Stimulated activated CD8-positive, alpha-beta memory T cell treated with anti-CD3 and anti-CD28 coated beads, Interleukin-12 subunit alpha, Interleukin-12 subunit beta, amount 100 ng/mL, for 4 hours (primary cell): ENCODE data around the gene FRAS1.
"Not testable (repeated sequence)": the region's sequence is repeated elsewhere in the genome, so short reads cannot be mapped to it uniquely, and the experiment has no call there.

Source experiments
- DNase-seq: peaks from one replicate; pipeline ENCODE4 v3.0.0-alpha.2; 2020; ENCODE audit warnings: low read depth

The FRAS1 gene

DNA sequence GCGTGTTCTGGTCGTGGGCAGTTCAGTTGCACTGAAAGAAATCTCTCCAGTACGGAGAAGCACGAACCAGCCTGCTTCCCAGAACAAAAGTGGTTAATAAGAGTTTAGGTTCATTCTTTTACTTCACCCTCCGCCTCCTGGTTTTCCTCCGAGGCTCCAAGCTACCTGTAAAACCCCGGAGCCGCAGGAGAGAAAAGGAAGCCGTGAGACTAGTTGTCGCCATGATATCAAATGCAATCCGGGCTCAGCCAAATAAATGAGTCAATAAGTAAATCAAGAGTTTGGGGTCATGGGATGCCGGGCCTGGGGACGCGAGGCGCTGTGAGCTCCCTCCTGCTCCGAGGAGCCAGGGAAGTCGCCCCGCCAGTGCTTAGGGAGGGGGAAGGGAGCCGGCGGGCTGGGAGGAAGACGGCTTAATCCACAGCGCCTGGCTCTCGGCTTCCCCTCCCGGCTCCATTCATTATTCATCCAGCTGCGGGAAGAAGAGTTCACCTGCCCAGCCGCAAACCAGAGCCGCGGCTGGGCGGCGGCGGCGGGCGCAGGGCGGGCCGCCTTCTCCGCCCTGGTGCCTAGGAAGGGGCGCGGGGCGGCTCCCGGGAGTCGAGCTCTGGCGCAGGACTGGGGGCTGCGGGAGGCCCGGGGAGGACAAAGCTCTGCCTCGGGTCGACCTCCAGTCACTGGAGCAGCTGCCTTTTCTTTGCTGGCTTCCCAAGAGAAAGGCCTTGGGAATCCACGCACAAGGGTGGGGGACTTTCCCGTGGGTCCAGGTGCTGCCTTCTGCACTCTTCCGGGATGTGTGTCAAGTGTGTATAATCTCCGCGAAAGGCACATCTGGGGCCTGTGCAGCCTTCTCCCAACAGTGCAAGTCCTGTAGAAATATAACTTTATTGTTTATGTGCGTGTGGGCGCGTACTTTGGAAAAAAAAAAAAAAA, 1.7 kb downstream of the FRAS1 start:
- DNase-seq = no peak

DNA sequence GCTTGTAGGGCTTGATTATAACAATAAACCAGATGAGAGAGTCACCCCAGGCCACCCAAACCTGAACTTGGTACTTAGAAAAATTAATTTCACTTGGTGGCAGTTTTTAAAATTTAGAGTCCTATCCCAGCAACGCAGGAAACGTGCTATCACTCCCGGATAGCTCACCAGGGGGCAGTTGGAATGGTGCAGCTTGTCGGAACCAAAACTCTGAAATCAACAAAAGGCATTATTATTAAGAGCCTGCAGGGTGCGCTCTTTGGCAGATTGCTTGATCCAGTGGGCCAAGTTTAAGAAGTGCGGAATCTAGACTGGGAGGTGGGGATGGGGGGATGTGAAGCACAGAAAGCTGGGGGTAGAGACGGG, 2.4 kb downstream of the FRAS1 start:
- no peak for DNase-seq

DNA sequence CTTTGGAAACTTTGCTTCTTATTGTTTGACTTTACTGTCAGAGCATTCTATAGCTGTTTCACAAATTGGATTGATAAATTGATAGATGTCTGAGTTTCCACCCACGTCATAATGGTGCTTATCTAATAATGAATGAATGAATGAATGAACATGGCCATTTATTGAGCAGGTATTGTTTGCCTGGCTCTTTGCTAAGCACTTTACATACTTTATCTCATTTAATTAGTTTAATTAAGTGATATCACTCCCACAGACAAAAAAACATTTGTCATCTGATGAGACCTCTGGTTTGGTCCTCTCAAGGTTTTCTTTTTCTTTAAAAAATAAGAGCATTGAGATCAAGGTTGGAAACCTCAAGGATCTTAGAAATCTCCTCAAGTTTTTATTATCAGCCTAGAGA, 2.8 kb downstream of the FRAS1 start:
- no peak for DNase-seq

DNA sequence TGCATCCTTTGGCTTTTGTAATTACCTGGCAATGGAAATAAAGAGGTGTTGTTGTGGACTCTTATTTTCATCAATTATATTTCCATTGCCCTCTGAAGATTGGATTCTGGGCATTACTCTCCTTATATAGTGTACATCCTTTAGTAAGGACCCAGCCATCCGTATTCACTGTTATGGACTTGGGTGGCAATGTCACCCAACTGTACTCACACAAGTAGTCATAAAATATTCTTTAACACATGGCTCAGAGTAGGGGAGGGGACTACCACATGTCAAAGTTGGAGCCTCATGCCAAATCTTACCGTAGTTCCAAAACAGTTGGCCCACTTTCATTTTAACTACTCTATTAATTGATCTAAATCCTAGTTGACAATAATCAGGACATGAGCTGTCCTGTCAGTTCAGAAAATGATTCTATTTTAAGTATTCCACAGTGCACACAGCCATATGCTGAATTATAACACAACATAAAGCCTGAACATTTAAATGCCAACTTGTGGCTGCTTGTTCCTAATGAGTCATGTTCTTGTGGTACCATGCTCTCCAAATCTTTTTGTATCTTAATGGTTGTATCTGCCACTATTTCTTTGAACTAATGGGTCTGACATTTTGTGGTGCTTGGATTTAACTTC, 4.9 kb downstream of the FRAS1 start:
- no peak for DNase-seq

DNA sequence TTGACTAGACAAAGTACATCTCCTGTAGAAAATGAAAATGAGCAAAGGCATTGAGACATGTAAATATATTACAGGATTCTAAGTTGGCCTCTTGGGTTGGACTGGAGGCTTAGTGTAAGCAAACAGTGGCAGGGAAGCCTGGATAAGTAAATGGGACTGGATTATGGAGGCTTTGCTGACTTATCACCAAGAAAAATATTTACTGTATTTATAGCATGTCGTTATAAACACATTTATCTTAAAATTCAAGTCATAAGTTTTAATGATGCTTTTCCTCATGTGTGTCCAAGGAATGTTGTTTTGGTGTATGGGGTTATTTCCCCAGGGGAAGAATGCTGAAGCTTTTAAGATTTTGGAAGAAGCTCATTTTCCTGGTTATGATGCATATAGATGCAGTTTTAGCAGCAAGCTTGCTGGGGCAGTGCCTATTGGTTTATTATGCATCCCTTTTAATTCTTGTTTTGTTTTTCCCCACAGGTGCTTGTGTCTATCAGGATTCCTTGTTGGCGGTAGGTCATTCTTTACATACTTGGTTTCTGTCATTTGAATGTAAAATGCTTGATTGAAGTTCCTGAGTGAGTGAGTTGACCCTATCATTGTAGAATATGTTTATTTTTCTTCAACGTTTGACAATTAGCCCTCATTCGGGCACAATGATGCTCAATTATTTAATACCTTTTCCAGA, 8.5 kb downstream of the FRAS1 start:
- DNase-seq = no peak

DNA sequence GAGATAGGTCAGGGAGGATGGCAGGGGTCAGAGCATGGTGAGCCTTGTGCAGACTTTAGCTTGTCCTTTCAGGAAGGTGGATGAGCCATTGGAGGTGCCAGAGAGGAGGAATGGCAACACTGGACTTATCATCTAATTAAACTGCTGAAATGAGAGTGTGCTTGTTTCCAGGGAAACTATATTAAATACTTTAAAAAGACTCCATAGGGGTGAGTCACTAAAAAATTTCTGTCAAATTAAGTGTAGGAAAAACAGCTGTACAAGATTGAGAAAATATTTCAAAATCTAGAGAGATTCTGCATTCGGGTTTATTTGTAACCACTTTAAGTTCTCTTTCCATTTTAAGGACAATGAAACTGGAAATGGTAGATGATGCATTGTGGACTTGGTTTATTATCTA, 11.4 kb downstream of the FRAS1 start:
- DNase-seq = no peak

DNA sequence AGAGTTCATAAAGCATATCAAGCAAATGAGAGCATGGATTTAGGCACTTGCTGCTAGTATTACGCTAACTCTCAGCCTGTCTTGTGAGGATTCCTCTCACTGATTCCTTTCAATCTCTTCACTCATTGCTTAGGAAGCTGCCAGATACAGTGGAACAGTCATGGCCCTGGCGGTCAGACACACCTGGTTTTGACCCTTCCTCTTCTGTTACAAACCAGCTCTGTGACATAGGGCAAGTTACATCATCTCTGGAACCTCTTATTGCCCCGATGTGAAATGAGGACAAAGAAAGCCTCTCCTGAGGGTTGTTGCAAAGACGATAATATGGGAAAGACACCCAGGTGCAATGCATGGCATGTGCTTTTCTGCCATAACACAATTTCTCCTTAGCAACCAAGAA, 12.2 kb downstream of the FRAS1 start:
- no peak for DNase-seq

DNA sequence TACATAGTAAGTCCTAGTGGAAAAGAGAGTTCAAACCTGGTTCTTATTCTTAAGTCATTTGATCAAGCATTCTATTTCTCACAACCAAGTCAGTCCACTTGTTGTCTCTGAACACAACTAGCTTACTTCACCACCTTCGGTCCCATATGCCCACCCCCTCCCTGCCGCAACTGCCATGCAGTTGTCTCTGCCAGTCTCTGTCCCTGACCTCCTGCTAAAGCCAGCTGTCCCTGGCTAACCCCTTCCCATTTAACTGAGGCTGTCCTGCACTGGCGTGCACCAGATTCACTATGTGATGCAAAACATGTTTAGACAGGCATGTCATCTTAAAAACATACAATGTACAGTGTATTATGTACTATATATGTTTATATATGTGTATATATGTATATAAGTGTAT, 12.7 kb downstream of the FRAS1 start:
- no peak for DNase-seq

DNA sequence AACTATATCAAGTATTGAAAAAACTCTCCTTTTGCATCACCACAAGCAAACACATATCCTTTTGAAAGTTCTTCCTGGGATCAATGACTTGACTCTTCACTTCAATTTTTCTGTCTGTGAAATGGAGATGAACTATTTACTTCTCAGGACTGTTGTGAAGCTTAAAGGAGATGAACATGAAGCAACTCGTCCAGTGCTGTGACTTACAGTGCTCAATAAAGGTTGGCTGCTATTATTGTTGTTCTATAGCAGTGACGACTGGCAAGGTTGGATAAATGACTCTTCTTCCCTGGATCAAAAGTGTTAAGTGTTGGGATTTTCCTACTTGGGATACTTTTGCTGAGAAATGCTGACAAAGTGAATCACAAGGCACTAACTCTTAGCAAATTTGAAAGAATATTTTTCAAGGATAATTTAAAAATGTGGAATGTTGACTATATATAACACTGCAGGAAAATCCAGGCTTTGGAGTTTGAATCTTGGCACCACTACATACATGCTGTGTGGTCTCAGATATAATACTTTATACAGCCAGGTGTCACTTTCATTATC, 13.7 kb downstream of the FRAS1 start:
- DNase-seq = no peak

DNA sequence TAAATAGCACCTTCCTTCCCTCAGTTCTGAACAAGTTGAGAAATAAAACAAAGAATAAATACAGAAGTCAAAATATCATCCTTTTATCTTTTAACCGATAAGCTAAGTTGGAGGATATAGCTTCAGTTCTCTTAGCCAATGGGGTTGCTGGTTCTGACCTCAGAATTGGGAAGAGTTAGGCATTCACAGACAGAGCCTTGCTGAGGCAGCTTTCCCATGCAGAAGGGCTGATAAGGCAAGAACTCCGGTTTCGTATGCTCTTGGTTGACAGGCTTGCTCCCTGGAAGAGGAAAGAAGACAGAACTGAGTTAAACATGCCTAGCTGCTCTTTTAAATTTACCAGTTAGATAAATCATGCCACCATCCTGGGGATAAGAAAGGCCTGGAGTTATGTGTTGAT, 17.6 kb downstream of the FRAS1 start:
- no peak for DNase-seq

DNA sequence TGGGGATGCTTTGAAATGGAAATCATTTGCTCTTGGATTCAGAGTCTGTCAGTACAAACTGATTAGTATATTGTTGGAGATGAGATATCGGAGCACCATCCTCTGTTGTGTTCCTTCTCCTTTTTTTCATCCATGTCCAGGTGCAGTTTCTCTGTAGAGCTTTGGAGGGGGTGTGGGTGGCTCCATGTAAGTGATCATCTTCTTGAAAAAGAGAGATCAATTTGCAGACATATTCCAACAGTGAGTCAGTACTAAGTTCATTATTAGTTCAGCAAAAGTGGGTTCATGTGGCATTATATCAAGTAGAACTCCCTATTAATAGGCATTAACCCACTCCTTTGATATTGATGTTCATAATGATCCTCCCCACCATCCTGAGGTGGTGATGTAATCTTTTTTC, 18.9 kb downstream of the FRAS1 start:
- no peak for DNase-seq

DNA sequence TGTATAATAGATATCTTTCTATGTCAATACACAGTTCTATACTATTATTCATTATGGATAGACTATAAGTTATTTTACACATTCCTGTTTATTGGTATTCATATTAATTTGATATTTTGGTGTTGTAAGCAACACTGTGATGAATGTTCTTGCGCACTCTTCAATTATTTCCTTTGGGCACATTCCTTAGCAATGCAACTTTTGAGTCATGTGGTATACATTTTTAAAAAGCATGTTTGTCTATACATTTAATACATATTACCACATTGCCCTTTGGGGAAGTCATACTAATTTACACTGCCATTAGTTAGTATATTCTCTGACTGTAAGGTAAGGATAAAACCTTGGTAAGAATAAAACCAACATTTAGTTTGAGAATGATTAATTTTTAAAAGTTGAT, 21.0 kb downstream of the FRAS1 start:
- no peak for DNase-seq

DNA sequence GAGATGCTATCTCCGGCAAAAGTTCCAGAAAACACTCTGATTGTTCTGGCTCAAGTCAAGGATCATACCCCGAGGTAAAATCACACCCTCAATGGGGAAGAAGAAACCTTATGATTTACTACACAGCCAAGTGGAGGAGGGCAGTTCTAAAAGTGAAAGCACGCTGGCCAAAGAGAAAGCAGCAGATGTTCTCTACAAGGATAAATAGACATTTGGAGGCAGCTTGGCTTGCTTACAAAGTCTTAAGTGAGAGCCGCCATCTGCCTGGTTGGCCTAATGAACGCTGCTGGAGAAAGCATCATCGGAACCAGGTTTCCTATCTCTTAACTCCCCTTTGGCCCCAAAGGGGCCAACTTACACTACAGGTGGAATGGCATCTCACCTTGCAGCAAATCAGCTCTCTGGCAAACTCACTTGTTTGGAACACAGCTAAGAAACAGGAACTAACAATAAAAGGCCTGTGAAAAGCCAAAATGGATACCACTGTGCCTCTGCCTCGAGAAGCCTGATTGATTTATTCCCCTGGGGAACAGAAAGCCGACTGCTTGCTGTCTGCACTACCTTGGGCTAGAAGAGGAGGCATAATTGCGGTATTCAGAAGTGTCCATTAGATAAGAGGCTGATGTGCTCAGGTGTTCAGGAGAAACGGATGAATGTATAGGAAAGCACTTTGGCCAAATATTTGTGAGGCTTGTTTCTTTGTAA, 22.8 kb downstream of the FRAS1 start:
- no peak for DNase-seq

DNA sequence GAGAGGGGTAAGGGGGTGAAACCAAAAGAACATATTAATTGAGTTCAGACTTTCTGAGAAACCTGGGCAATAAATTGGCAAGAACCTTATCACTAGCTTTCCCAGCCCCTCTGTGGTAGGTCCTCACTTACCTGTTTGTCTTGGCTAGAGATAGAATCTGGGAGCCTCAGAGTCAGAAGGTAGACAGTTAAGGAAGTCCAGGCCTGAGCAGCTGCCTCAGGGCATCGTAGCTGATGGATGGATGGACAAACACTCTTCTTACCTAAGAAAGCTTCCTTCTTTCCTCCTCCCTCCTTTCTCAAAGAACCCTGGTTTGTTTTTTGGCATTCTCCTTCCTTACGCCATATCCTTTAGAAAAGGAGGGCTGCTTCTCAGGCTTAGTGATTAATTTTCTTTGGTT, 24.4 kb downstream of the FRAS1 start:
- no peak for DNase-seq

DNA sequence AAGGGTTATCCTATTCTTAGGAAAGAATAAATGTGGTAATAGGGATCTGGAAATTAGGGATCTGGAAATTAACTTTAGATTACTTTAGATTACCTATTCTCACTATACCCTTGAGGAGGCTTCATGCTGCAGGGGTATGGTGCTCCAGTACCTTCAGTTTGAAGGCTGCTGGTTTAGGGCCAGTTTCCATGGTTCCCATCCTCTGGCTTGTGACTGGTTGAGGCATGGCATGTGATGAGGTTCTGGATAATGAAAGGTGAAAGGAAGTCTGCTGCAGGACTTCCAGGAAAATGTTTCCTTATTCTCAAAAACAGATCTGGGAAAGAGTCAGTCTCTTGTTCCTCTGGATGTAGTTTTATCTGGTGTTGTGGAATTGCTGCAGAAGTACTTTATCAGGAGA, 25.9 kb downstream of the FRAS1 start:
- DNase-seq = no peak

DNA sequence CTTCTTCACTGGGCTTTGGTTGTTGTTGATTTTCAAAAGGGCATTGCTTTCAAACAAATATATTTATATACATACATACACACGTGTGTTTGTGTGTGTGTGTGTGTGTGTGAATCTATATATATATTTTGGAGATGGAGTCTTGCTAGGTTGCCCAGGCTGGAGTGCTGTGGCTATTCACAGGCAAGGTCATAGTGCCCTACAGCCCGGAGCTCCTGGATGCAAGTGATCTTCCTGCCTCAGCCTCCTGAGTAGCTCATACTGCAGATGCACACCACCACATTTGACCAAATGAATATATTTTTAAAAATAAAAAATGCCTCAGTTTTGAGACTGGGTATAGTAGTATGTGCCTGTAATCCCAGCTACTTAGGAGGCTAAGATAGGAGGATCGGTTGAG, 34.4 kb downstream of the FRAS1 start:
- no peak for DNase-seq

DNA sequence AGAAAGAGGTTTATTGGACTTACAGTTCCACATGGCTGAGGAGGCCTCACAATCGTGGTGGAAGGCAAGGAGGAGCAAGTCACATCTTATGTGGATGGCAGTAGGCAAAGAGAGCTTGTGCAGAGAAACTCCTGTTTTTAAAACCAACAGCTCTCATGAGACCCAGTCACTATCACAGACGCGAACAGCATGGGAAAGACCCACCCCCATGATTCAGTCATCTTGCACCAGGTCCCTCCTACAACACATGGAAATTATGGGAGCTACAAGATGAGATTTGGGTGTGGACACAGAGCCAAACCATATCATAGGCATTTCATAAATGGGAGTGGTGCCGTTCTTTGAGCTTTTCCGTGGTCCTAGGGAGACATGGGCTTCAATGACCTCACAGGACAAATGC, 35.2 kb downstream of the FRAS1 start:
- DNase-seq = not testable (repeated sequence)

DNA sequence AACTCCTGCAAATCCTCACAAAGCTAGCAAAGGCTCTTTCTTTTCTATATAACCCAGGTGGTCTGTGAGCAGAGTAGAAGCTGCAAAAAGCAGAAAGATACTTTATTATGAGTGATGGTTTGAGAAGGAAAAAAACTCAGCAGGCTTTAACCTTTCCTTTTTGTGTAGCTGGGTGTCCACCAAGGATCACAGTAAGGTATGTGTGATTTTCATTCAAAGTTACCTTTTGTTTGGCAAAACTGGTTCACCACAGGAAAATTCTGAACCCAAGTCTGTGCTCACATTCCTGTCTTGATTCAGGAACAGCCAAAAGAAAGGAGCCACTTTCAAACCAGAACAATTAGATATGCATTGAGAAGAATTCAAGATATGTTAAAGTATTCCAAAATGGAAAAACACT, 35.7 kb downstream of the FRAS1 start:
- DNase-seq = no peak

DNA sequence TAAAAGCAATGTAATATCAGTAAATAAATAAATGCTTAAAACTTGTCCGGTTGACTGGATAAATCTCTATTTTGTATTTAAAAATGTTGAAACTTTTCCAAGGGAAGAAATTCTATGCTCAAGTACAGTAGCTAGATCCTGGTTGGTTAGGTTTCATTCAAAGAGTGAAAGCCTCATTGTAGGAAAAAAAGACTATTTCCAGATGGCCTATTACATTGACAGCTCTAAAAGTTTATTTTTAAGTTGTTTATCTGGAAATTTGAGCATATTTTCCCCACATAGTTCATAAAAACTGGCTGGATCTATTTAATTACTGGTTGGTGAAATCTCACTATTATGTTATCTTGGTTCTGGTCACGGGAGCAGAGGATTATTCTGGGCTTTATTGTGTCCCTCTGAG, 38.0 kb downstream of the FRAS1 start:
- no peak for DNase-seq

DNA sequence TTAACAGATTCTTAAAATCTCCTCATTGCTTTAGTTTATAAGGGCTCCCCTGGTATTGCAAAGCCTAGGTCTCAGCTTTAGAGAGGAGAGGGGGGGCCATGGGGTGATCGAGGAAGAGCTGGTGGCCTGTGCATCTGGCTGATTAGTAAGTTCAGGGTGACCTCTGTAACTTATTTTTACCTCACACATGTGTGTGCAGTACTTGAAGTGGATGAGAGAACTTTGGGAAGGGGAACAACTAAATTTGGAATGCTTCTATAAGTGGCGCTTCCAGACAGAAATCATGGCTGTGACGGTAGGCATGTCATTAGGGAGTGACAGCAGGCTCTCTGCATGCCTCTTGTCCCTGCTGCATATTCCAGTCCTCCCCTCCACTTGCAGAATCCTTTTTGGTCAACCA, 41.9 kb downstream of the FRAS1 start:
- no peak for DNase-seq

DNA sequence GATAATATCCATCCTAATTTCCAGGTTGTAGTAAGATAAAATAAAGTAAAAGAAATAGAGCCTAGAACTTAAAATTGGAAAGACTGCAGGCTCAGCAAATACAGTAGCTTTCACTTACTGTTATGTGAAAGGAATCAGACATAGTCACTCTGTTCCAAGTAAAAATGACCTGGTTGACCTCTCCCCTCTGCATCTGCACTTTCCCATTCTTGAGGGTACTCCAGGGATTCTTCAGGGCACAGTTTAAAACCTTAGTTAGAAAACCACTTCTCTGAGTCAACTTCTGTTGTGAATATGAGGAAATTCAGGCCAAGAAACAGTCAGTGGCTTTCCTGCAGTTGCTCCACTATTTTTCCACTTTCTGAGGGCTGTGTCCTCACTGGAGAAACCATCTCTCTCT, 42.9 kb downstream of the FRAS1 start:
- DNase-seq = no peak

DNA sequence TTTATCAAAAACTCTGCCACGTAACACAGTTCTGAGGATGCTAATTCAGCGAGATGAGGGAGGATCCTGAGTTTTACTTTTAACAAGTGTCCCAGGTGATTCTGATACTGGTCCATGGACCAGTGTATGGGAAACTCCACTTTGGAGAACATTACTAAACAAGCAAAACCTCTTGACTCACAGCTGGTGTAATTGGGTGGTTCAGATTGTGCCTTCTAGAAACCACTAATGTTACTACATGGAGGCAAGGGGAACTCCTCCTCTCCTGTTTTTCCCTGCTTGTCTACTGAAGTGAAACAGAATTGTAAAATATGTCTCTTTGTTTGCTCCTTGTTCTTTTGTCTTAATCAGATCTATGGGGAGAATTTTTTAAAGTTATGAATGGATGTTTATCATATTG, 62.6 kb downstream of the FRAS1 start:
- no peak for DNase-seq
